Endodermal cell (in vitro differentiated cells): ENCODE measurements around the gene DNAJB2. TPM values are rescaled to one million over a fixed set of nuclear protein-coding genes. Genes with fewer than 3 reads are reported as not detected.

Experiments
- DNase-seq: peaks from one replicate; pipeline ENCODE4 v3.0.0-alpha.2; 2017
- H3K27ac ChIP-seq: 2 replicates; pipeline ENCODE4 v1.5.1; 2013; ENCODE audit warnings: mild to moderate bottlenecking, low read depth, low read length, moderate library complexity
- H3K27me3 ChIP-seq: 2 replicates; pipeline ENCODE4 v1.6.1; 2013; ENCODE audit warnings: mild to moderate bottlenecking, low read length, moderate library complexity; ENCODE audit not compliant: insufficient read depth, control insufficient read depth, poor library complexity, severe bottlenecking
- H3K36me3 ChIP-seq: 2 replicates; pipeline ENCODE4 v1.7.0; 2013; ENCODE audit warnings: mild to moderate bottlenecking, low read length, moderate library complexity; ENCODE audit not compliant: control insufficient read depth, insufficient read depth
- H3K4me1 ChIP-seq: one replicate; pipeline ENCODE4 v1.7.0; 2013; ENCODE audit warnings: low read length; ENCODE audit not compliant: control insufficient read depth, insufficient read depth
- H3K4me3 ChIP-seq: 2 replicates; pipeline ENCODE4 v1.5.1; 2013; ENCODE audit warnings: mild to moderate bottlenecking, low read length, moderate library complexity
- H3K9ac ChIP-seq: 2 replicates; pipeline ENCODE4 v1.6.1; 2013; ENCODE audit warnings: mild to moderate bottlenecking, low read length, moderate library complexity; ENCODE audit not compliant: poor library complexity, severe bottlenecking; ENCODE audit errors: extremely low read depth
- H3K9me3 ChIP-seq: 2 replicates; pipeline ENCODE4 v1.6.1; 2013; ENCODE audit warnings: mild to moderate bottlenecking, low read length, moderate library complexity; ENCODE audit not compliant: control insufficient read depth
- H3K27ac Mint-ChIP-seq: 2 replicates; pipeline ENCODE4 v1.8.0; 2020; ENCODE audit warnings: mixed read lengths
- H3K27me3 Mint-ChIP-seq: 2 replicates; pipeline ENCODE4 v1.8.0; 2021; ENCODE audit warnings: mild to moderate bottlenecking, mixed read lengths; ENCODE audit not compliant: insufficient read depth
- H3K36me3 Mint-ChIP-seq: 2 replicates; pipeline ENCODE4 v1.8.0; 2020; ENCODE audit warnings: low read depth, mixed read lengths
- H3K4me1 Mint-ChIP-seq: 2 replicates; pipeline ENCODE4 v1.8.0; 2020; ENCODE audit warnings: mixed read lengths
- H3K4me3 Mint-ChIP-seq: 2 replicates; pipeline ENCODE4 v1.8.0; 2020; ENCODE audit warnings: mild to moderate bottlenecking, moderate library complexity, mixed read lengths
- H3K9me3 Mint-ChIP-seq: 2 replicates; pipeline ENCODE4 v1.8.0; 2020; ENCODE audit warnings: mild to moderate bottlenecking, mixed read lengths
- WGBS, 2 experiments: methylation state at CpG; one replicate each; pipeline versions ENCODE4 v1.1.5 to v1.1.7; 2013; ENCODE audit warnings: missing lambda C conversion rate in 2 of 2, mixed read lengths in 1 of 2; ENCODE audit not compliant: insufficient coverage in 1 of 2, insufficient read length in 1 of 2; 5-methylcytosine and 5-hydroxymethylcytosine counted together
- total RNA-seq, 2 donors: library from RNA; stranded (reverse); fragmentation: NEBNext Ultra II Directional in 1 of 2; extraction: Animal tissue kit (Norgen Biotek cat#: 25700) in 1 of 2; gene quantifications; 2 replicates in 1 of 2; 3 replicates in 1 of 2; pipeline ENCODE4 v1.2.1, GENCODE V29; 2021
- TF ChIP-seq, protein P1 (sequence below): fragments of 200-600 bp; sonication (generic); conservative IDR thresholded peaks from 2 replicates; pipeline ENCODE4 v1.5.0; 2021; ENCODE audit warnings: antibody characterized with exemption, mild to moderate bottlenecking

The DNAJB2 gene
- total RNA-seq, 2 donors from 2014 or later, result 61.9 to 80.9 TPM

DNA sequence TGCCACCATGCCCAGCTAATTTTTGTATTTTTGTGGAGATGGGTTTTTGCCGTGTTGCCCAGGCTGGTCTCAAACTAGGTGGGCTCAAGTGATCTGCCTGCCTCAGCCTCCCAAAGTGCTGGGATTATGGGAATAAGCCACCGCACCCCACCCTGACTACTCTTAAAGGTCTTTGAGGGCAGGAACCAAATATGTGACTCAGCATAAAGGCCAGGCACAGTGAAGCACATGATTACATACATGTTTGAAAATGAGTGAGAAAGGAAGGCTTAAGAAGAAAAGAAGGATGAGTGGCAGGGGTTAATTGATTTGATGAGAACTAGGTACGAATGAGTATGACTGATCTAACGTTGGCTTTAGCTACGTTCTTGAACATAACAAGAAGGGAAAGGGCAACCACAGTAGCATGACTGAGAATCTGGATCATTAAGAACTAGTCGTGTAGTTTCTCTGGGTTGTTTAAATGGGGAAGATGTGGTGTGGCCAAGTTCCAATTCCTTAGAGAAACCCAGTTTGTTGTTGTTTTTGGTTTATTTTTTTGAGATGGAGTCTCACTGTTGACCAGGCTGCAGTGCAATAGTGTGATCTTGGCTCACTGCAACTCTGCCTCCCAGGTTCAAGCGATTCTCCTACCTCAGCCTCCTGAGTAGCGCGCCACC lies 46.6 kb downstream of the DNAJB2 start:
- Mint-ChIP-seq H3K27me3 (peaks cover 77% of the 10 kb centered on the region), H3K27ac (no peak overlapping the region), H3K4me3 (no peak overlapping the region), H3K36me3 (no peaks in the 10 kb centered on the region), H3K4me1 (no peaks in the 10 kb centered on the region), H3K9me3 (no peaks in the 10 kb centered on the region)
- Histone ChIP-seq H3K36me3 (no peaks in the 10 kb centered on the region), H3K27me3 (peaks cover 86% of the 10 kb centered on the region), H3K9ac (no peak overlapping the region), H3K4me1 (no peaks in the 10 kb centered on the region), H3K4me3 (no peak overlapping the region), H3K9me3 (no peaks in the 10 kb centered on the region), H3K27ac (no peak overlapping the region)
- 85% methylated on average over 7 to 8 of the region's 9 CpGs for WGBS, 2 experiments
- TF ChIP-seq, protein P1, sequence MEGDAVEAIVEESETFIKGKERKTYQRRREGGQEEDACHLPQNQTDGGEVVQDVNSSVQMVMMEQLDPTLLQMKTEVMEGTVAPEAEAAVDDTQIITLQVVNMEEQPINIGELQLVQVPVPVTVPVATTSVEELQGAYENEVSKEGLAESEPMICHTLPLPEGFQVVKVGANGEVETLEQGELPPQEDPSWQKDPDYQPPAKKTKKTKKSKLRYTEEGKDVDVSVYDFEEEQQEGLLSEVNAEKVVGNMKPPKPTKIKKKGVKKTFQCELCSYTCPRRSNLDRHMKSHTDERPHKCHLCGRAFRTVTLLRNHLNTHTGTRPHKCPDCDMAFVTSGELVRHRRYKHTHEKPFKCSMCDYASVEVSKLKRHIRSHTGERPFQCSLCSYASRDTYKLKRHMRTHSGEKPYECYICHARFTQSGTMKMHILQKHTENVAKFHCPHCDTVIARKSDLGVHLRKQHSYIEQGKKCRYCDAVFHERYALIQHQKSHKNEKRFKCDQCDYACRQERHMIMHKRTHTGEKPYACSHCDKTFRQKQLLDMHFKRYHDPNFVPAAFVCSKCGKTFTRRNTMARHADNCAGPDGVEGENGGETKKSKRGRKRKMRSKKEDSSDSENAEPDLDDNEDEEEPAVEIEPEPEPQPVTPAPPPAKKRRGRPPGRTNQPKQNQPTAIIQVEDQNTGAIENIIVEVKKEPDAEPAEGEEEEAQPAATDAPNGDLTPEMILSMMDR, result no peak
- DNase-seq, result no peak

DNA sequence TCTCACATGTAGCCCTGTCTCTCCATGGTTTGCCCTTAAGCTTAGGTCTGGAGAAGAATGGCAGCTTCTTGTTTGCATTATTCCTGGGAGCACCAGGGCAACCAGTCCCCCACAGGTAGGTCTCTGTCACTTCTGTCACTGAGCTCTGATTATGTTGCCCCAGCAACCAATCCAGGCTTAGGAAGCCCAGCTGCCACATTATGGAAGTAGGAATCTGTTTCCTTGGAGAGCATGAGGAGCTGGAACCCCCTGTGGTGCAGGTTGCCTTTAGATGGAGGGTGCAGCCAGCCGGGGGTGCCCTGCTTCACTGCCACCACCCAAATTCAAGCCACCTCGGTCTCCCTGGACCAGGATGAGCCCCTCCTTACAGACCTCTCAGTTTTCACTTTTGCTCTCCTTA lies 48.6 kb downstream of the DNAJB2 start:
- peaks cover 91% of the 10 kb centered on the region for H3K27me3 ChIP-seq

DNA sequence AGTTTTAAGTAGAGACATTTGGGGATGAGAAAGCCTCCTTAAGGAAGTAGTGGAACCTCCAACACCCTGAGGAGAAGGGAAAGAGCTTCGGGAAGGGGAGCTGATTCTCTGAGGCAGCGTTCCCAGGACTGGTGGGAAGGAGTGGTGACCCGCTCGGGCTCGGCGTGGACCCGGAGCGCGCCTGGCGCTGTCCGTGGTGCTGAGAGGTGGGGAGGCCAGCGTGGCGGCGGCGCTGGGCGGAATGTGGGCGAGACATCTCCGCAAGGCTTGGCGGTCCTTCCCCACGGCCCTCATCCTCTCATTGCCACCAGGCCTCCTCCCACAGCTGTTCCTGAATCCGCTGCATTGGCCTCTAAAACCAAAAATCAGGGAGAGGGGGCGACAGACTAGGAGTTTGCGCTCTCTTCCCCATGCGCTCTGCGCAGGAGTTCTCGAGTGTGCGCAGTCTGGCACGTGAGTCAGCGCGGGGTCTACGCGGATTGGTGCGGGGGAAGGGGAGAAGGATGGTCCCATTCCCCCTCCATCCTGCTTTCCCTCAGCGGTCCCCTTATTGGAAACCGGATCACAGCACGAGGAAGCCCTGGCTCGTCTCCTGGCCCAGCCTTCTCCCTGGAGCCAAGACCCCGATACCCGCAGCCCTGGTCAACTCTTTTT lies 52.5 kb downstream of the DNAJB2 start:
- H3K27me3 Mint-ChIP-seq, result peaks cover 92% of the 10 kb centered on the region
- TF ChIP-seq, protein P1, result no peak
- H3K9me3 ChIP-seq, result no peaks in the 10 kb centered on the region
- no peaks in the 10 kb centered on the region for H3K4me1 Mint-ChIP-seq
- WGBS, 2 experiments, result 13 to 15% methylated on average over 13 to 39 of the region's 39 CpGs
- no peak overlapping the region for H3K4me3 Mint-ChIP-seq
- no peak overlapping the region for H3K4me3 ChIP-seq
- no peaks in the 10 kb centered on the region for H3K36me3 ChIP-seq
- H3K27me3 ChIP-seq, result peaks cover 91% of the 10 kb centered on the region
- H3K27ac ChIP-seq, result no peak overlapping the region
- no peaks in the 10 kb centered on the region for H3K9me3 Mint-ChIP-seq
- H3K4me1 ChIP-seq, result no peaks in the 10 kb centered on the region
- H3K36me3 Mint-ChIP-seq, result no peaks in the 10 kb centered on the region
- DNase-seq, result peak; percentile 92
- H3K9ac ChIP-seq, result no peak overlapping the region
- no peak overlapping the region for H3K27ac Mint-ChIP-seq

More for the DNA sequence above, 48.6 kb downstream of the DNAJB2 start:
- no peak overlapping the region for H3K27ac ChIP-seq
- H3K4me3 Mint-ChIP-seq, result no peak overlapping the region
- H3K4me1 ChIP-seq, result no peaks in the 10 kb centered on the region
- TF ChIP-seq, protein P1, result no peak
- 78 to 81% methylated on average over 2 of the region's 2 CpGs for WGBS, 2 experiments
- no peaks in the 10 kb centered on the region for H3K4me1 Mint-ChIP-seq
- H3K36me3 ChIP-seq, result no peaks in the 10 kb centered on the region
- no peaks in the 10 kb centered on the region for H3K36me3 Mint-ChIP-seq
- H3K9ac ChIP-seq, result no peak overlapping the region
- no peaks in the 10 kb centered on the region for H3K9me3 ChIP-seq
- no peaks in the 10 kb centered on the region for H3K9me3 Mint-ChIP-seq
- H3K27ac Mint-ChIP-seq, result no peak overlapping the region
- H3K27me3 Mint-ChIP-seq, result peaks cover 84% of the 10 kb centered on the region
- no peak overlapping the region for H3K4me3 ChIP-seq
- peak; percentile 52 for DNase-seq
